Neutrophil (primary cell): ENCODE data around the gene AGAP1.

ENCODE experiments used
- H3K27ac ChIP-seq: fragments of 200-600 bp; sonication (generic); 2 replicates; pipeline ENCODE4 v1.5.1; 2016; ENCODE audit warnings: mild to moderate bottlenecking, moderate library complexity
- H3K27me3 ChIP-seq: fragments of 200-600 bp; sonication (generic); 2 replicates; pipeline ENCODE4 v1.6.0; 2016; ENCODE audit warnings: mild to moderate bottlenecking
- H3K36me3 ChIP-seq: fragments of 200-600 bp; sonication (generic); 2 replicates; pipeline ENCODE4 v1.5.1; 2017
- H3K4me1 ChIP-seq, 2 experiments: fragments of 200-600 bp in 1 of 2; sonication (generic) in 1 of 2; 1 replicate in 1 of 2; 2 replicates in 1 of 2; pipeline versions ENCODE4 v1.5.1 to v1.6.1; 2013 to 2016; ENCODE audit warnings: low read depth in 1 of 2, low read length in 1 of 2, mild to moderate bottlenecking in 1 of 2, moderate library complexity in 1 of 2; ENCODE audit not compliant: control insufficient read depth in 1 of 2, insufficient read depth in 1 of 2
- H3K4me3 ChIP-seq, 2 experiments: fragments of 200-600 bp in 1 of 2; sonication (generic) in 1 of 2; 1 replicate in 1 of 2; 2 replicates in 1 of 2; pipeline ENCODE4 v1.5.1; 2013 to 2016; ENCODE audit warnings: low read depth in 1 of 2, low read length in 1 of 2, mild to moderate bottlenecking in 1 of 2, moderate library complexity in 1 of 2
- H3K9me3 ChIP-seq: fragments of 200-600 bp; sonication (generic); 2 replicates; pipeline ENCODE4 v1.5.1; 2016
- CTCF ChIP-seq: fragments of 200-600 bp; sonication (generic); IDR thresholded peaks from 2 replicates; pipeline ENCODE4 v1.5.1; 2016; ENCODE audit warnings: antibody characterized with exemption

Gene AGAP1

GRCh38 chr2:235654103-235654813, 160.4 kb downstream of the AGAP1 start:
- no peak for TF ChIP-seq CTCF
- no peaks in the 10 kb centered on the region for H3K4me1 ChIP-seq
- no peaks in the 10 kb centered on the region for H3K9me3 ChIP-seq
- H3K27me3 ChIP-seq, result peaks cover 31% of the 10 kb centered on the region
- H3K36me3 ChIP-seq, result no peaks in the 10 kb centered on the region
- no peak overlapping the region for H3K27ac ChIP-seq
- H3K4me3 ChIP-seq, result no peak overlapping the region

DNA sequence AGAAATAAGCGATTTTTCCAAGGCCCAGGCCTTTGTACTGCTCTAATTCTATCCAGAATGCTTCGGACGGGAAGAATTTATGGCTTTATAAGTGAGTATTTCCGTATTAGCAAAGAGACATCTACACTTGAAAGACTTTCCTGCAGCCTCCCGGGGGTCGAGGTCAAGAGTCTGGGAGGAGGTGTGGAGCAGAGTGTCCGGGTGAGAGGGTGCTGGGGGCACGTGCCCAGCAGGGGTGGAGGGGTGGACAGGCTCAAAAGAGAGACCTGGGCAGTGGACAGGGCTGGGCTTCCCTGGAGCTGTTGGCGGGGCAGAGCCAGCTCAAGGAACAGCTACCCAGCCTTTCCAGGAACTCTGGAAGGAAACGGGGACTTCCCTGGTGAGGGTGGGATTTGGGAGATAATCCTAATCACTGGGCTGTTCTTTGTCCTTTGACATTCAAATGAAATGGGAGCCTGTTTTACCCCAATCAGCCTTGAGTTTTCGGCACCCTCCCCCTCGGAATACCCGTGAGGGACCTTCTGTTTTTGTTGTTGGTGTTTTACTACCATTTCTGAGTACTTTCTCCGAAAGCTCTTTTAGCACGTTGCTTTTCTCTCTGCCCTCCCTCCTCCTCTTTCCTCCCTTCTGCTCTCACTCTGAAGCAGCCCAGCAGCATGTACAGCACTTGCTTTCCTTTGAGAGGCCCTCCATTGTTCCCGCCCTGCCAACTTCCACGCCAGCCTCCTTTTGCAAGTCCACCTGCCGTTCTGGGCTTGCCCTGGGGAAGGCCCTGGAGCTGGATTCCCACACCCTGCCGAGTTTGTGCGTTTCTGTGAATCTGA, 164.7 kb downstream of the AGAP1 start:
- H3K36me3 ChIP-seq, result no peaks in the 10 kb centered on the region
- no peaks in the 10 kb centered on the region for H3K9me3 ChIP-seq
- TF ChIP-seq CTCF, result no peak
- H3K4me1 ChIP-seq, result no peaks in the 10 kb centered on the region
- H3K27me3 ChIP-seq, result peaks cover 57% of the 10 kb centered on the region
- H3K4me3 ChIP-seq, result no peak overlapping the region
- H3K27ac ChIP-seq, result no peak overlapping the region

DNA sequence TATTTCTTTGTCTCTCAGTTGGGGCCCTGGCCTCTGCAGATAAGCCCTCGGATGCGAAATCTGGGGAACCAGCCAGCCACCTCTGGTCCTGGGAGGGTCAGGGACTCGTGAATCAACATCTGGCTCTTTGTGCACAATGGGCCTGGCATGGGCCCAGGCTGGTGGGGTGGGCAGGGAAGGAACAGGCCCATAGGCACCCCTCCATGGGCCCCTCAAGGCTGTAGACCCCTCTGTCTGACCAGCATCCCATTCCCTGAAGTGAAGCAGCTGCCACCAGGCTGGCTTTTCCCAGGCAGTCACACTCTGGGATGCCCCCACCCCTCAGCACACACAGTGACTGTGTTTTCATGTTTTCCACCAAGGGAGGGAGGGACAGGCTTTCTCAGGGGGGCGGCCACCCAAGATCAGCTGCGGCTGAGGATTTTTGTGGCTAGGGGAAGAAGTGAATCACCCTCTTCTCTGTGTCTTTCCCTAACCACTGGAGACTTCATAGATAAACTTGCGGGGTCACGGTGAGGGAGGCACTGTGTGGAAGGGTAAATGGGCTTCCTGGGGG, 166.0 kb downstream of the AGAP1 start:
- no peak for TF ChIP-seq CTCF
- H3K9me3 ChIP-seq, result no peaks in the 10 kb centered on the region
- H3K4me3 ChIP-seq, result no peak overlapping the region
- H3K4me1 ChIP-seq, result no peaks in the 10 kb centered on the region
- H3K27ac ChIP-seq, result no peak overlapping the region
- H3K27me3 ChIP-seq, result peaks cover 70% of the 10 kb centered on the region
- no peaks in the 10 kb centered on the region for H3K36me3 ChIP-seq

- Histone ChIP-seq H3K9me3 (no peaks in the 10 kb centered on the region), H3K4me1 (no peaks in the 10 kb centered on the region), H3K4me3 (no peak overlapping the region), H3K27me3 (peaks cover 78% of the 10 kb centered on the region), H3K27ac (no peak overlapping the region), H3K36me3 (no peaks in the 10 kb centered on the region)
- no peak for TF ChIP-seq CTCF
Observed at GRCh38 chr2:235660484-235661082, 166.7 kb downstream of the AGAP1 start.

DNA sequence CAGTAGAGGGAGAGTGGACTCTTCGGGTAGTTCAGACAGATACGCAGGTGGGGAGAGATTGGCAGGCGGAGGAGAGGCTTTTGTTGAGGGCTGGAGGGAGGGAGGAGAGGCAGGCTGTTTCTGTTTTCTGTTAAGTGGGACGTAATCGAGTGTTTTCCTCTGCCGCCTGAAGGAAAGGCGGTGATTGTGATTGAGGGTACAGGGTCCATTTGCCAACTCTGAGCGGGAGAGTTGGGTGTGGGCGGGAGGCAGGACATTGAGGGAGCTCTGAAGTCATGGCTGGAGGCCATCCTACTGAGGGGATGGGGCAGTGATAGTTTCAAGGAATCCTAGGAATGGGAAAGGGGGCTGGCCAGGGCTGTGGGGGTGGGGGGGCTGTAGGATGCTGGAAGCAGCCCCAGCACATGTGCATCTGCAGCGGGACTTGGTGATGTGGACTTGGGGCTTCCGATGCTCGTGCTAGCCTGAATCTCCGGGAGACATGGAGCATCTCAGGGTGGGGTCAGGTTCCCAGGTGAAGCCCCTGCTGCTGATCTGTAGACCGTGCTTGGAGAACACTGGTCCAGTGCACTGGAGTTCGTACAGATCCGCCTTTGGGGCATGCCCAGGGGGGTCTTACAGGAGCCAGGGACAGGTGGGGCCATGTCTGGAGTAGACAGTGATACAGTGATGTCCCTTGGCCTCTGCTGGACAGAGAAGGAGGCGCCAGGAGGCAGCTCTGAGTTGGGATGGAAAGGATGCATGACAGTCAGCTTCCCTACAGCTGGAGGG, 167.5 kb downstream of the AGAP1 start:
- no peak for TF ChIP-seq CTCF
- H3K9me3 ChIP-seq, result no peaks in the 10 kb centered on the region
- H3K27me3 ChIP-seq, result peaks cover 82% of the 10 kb centered on the region

More for the DNA sequence above, 167.5 kb downstream of the AGAP1 start:
- no peaks in the 10 kb centered on the region for H3K36me3 ChIP-seq
- H3K4me3 ChIP-seq, result no peak overlapping the region
- no peaks in the 10 kb centered on the region for H3K4me1 ChIP-seq
- no peak overlapping the region for H3K27ac ChIP-seq
